HL-60 (cell line): ENCODE data around the gene CD99L2.

Experiments
- DNase-seq, 2 experiments: peaks; one replicate each; pipeline ENCODE4 v3.0.0-alpha.2; 2010 to 2020; ENCODE audit warnings: low read depth in 1 of 2, low spot score in 1 of 2
- H3K27ac ChIP-seq: fragments of 250-450 bp; sonication (Bioruptor Pico); replicated peaks from 2 replicates; pipeline ENCODE4 v1.5.1; 2020; ENCODE audit warnings: mild to moderate bottlenecking, moderate library complexity
- H3K27me3 ChIP-seq: fragments of 250-450 bp; sonication (Bioruptor Pico); 2 replicates; pipeline ENCODE4 v1.5.1; 2021; ENCODE audit warnings: mild to moderate bottlenecking, moderate library complexity; ENCODE audit not compliant: insufficient read depth, poor library complexity, severe bottlenecking
- H3K4me3 ChIP-seq: replicated peaks from 2 replicates; pipeline ENCODE4 v1.5.1; 2011; ENCODE audit warnings: mild to moderate bottlenecking, control low read depth, low read length; ENCODE audit not compliant: insufficient read depth
- CTCF ChIP-seq: IDR thresholded peaks from one replicate; pipeline ENCODE4 v1.5.1; 2011; ENCODE audit warnings: low read length, control low read depth, inconsistent platforms; ENCODE audit not compliant: insufficient read depth
- GABPA ChIP-seq: IDR thresholded peaks from 2 replicates; pipeline ENCODE4 v1.6.1; 2012; ENCODE audit warnings: low read depth
- POLR2AphosphoS5 ChIP-seq: IDR thresholded peaks from 2 replicates; pipeline ENCODE4 v1.6.1; 2012; ENCODE audit warnings: low read depth
- REST ChIP-seq: IDR thresholded peaks from 2 replicates; pipeline ENCODE4 v1.6.1; 2012; ENCODE audit warnings: low read depth; ENCODE audit not compliant: insufficient replicate concordance
- SPI1 ChIP-seq: IDR thresholded peaks from 2 replicates; pipeline ENCODE4 v1.6.1; 2012; ENCODE audit warnings: low read depth, mild to moderate bottlenecking, borderline replicate concordance

The CD99L2 gene

GRCh38 chrX:150821971-150822370 is 76.5 kb downstream of the CD99L2 start:
- no peak overlapping the region for H3K27ac ChIP-seq
- no peaks in the 10 kb centered on the region for H3K27me3 ChIP-seq
- DNase-seq: no peak
- H3K4me3 ChIP-seq: no peak overlapping the region
- TF ChIP-seq REST (no peak), SPI1 (no peak), CTCF (no peak), GABPA (no peak), POLR2AphosphoS5 (no peak)

GRCh38 chrX:150813922-150814321 is 84.5 kb downstream of the CD99L2 start:
- H3K27ac ChIP-seq: no peak overlapping the region
- TF ChIP-seq SPI1 (no peak), CTCF (no peak), REST (no peak), GABPA (no peak), POLR2AphosphoS5 (no peak)
- DNase-seq: no peak
- H3K27me3 ChIP-seq: no peaks in the 10 kb centered on the region
- H3K4me3 ChIP-seq: no peak overlapping the region

- no peaks in the 10 kb centered on the region for H3K27me3 ChIP-seq
- no peak for DNase-seq
- TF ChIP-seq CTCF: no peak
- no peak for TF ChIP-seq POLR2AphosphoS5
- TF ChIP-seq SPI1: no peak
- TF ChIP-seq REST: no peak
- TF ChIP-seq GABPA: no peak
- no peak overlapping the region for H3K27ac ChIP-seq
- H3K4me3 ChIP-seq: no peak overlapping the region
Observed at GRCh38 chrX:150806827-150807226, 91.6 kb downstream of the CD99L2 start.
